GM18951 (cell line): Measurements from ENCODE around the gene GABBR2.

Experiments
- POLR2A ChIP-seq: IDR thresholded peaks from 4 replicates; pipeline ENCODE4 v1.6.1; 2011; ENCODE audit warnings: mild to moderate bottlenecking; ENCODE audit not compliant: insufficient read length, insufficient read depth; ENCODE audit errors: extremely low read depth
- in situ Hi-C: fragments of 300-500 bp; cut with MboI; formaldehyde crosslinking; loops from one replicate; pipeline ENCODE4 v1.12.0; 2022; ENCODE audit warnings: low sequenced_read_pairs, mixed read lengths, inconsistent platforms; ENCODE audit not compliant: unreplicated experiment

Gene GABBR2

GRCh38 chr9:98736226-98736625 is 27.5 kb upstream of the GABBR2 start:
- no peak for TF ChIP-seq POLR2A
- in situ Hi-C loops: no loop called here

DNA sequence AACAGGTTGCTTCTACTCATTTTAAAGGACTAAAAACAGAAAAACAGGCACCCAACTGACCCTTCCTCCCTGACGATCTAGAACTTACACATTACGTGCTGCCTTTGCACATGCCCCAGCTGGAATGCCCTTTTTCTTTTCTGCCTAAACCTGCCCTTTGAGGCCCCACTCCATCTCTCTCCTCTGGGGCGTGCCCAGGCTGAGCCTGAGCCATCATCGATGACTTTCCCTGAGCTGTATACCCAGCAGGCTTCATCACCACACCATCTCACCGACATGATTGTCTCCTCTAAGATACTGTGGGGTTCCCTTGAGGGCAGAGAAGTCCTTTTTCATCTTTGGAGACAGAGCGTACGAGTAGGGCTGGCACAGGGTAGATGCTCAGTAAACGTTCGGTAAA is 24.1 kb upstream of the GABBR2 start:
- no peak for TF ChIP-seq POLR2A
- in situ Hi-C loops: no loop called here

- TF ChIP-seq POLR2A: no peak
- in situ Hi-C loops: no loop called here
These were observed 23.4 kb upstream of the GABBR2 start for GRCh38 chr9:98732091-98732490.

DNA sequence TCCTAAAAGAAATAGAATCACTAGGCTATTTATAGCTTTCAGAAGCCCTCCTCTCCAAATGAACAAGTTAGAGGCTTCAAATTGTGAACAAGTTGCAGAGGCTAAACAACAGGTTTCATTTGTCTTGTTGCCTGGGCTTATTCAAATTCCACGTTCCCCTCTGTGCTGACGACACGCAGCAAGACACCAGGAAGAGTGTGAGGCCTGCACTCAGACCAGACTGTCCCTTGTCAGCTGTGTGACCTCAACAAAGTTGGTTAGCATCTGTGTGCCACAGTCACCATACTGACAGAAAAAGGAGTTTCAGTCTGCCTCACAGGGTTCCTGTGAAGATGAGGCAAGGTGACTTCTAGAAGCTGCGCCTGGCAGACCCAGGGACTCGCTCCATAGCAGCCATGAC is 22.1 kb upstream of the GABBR2 start:
- TF ChIP-seq POLR2A: no peak
- in situ Hi-C loops: no loop called here

DNA sequence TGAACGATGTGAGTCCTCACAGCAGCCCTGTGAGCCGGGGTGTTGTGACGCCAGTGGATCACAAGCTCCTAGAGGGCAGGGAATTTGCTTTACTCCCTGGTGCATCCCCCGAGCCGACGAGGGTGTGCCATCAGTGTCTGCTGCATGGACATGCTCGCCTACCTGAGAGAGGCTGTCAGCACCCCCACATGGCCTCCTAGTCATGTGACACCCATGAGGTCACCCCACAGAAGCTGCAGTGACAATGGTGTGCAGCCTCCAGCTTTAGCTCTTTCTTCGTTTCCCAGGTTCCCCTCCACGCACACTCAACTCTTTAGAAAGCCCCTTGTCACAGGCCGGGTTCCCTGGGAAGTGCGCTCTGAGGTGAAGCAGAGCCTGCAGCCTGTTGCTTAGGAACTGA is 19.8 kb upstream of the GABBR2 start:
- in situ Hi-C loops: no loop called here
- TF ChIP-seq POLR2A: no peak

- in situ Hi-C loops: no loop called here
- TF ChIP-seq POLR2A: no peak
These were observed 18.7 kb upstream of the GABBR2 start for GRCh38 chr9:98727428-98727827.

DNA sequence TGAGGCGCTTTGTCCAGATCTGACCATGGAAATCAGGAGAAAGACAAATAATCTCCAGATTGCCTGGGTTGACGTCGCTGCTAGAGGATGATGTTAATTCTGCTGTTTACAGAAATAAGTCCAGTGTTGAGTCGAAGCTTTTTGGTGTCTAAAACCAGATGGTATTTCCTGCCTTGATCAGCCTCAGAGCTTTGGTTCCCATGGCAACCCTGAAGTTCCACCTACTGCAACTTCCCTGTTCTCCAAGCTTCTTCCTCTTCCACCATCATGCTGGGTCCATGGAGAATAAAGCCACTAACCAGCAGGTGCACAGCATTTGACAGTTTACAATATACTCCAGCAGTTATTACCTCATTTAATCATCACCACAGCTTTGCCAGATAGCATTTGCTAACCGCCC is 18.0 kb upstream of the GABBR2 start:
- in situ Hi-C loops: no loop called here
- no peak for TF ChIP-seq POLR2A

DNA sequence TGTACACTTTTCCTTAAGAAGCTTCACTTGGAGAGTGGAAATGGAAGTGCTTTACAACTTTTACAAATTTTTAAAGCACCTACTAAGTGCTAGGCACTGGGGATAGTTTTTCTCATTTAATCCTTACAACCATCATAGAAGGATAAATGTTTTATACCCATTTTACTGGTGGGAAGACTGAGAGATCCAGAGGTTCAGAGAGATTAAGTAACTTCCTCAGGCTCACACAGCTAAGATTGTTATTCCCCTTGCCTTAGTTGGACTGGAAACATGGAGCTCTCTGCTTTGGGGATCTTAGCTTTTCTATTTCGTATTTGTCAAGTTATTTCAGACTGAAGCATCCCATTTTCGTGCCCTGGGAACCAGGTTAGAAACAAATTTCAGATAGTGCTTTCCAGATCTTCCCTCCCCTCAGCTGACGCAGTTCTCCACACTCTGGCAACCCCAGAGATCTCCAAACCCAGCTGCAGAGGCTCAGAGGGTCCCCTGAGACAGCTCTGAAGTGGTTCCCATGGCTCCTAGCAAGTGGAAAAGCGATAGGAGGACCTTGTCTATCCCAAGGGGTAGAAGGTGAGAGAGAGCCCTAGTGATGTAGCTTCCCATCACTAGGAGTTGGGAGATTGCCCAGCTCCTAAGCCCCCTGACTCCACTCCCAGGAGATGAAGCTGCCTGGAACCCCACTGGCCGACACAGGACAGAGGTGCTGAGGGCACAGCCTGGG is 16.2 kb upstream of the GABBR2 start:
- TF ChIP-seq POLR2A: no peak
- in situ Hi-C loops: no loop called here

DNA sequence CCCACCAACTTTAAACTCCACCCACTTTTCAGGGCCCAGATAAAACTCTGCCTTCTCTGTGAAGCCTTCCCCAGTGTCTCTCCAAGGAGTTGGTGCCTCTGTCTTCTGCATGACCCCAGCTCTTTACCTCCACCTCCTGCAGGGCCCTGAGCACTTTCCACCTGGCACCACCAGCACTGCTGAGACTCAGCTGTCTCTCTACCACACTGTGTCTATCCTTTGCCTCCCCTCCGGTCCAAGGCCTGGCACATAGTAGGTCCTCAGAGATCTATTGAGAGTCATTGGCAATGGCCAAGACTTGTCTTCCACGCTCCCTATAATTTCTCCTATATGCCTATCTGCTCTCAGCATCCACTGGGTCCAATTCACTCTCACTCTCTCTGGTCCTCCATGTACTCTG is 12.9 kb upstream of the GABBR2 start:
- in situ Hi-C loops: no loop called here
- TF ChIP-seq POLR2A: no peak

- TF ChIP-seq POLR2A: no peak
- in situ Hi-C loops: no loop called here
These were observed 11.7 kb upstream of the GABBR2 start for GRCh38 chr9:98720402-98720801.

DNA sequence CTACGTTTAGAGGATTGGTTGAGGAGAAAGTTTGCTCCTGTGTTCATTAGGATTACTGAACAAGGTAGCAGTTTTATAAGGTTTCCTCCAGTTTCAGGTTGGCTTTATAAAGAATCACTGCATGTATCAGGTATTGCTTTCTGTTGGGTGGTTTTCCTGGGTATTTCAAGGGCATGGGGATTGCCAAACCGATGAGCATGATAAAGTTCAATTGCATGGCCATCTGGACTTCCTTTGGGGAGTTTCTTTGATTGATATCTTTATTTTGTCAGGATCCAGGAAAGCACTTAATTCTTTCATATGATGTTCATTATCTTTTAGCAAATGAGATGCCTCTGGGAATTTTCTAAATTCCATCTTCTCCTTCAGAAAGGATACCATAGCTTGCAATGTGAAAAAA is 10.3 kb upstream of the GABBR2 start:
- in situ Hi-C loops: no loop called here
- TF ChIP-seq POLR2A: no peak

DNA sequence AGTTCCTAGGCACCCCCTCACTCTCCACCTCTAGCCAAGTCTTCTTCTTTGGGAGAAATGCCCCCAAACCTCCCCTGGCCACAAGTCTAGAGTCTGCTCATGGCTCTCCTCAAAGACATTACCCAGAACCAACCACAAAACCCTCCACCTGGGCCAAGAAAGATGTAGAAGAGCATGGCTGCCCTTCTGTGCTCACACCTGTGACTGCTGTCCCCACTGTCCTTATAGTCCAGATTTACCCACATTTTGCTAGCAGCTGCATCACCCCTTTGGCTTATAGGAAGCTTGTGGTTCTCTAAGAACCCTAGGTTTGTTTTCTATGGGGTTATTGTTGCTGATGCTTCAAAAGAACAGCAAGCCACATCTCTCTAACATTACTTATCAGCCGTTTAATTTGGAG is 6.1 kb upstream of the GABBR2 start:
- in situ Hi-C loops: no loop called here
- no peak for TF ChIP-seq POLR2A

- in situ Hi-C loops: no loop called here
- no peak for TF ChIP-seq POLR2A
These were observed 4.3 kb upstream of the GABBR2 start for GRCh38 chr9:98712987-98713386.

GRCh38 chr9:98709968-98710965 is 1.5 kb upstream of the GABBR2 start:
- no peak for TF ChIP-seq POLR2A
- in situ Hi-C loops: no loop called here
